Neural progenitor cell (in vitro differentiated cells): ENCODE results near the gene QSOX2. TPM values are rescaled to one million over a fixed set of nuclear protein-coding genes. Genes with fewer than 3 reads are reported as not detected.
A peak's percentile ranks its signal among the peaks of the same experiment; 100 is the strongest.

ENCODE experiments used
- DNase-seq: peaks from one replicate; pipeline ENCODE4 v3.0.0-alpha.2; 2016; ENCODE audit warnings: low spot score
- H2AFZ ChIP-seq: fragments of 200-600 bp; sonication (generic); replicated peaks from 2 replicates; pipeline ENCODE4 v1.6.1; 2016; ENCODE audit warnings: antibody characterized with exemption
- H3F3A ChIP-seq: fragments of 200-600 bp; sonication (generic); 2 replicates; pipeline ENCODE4 v1.6.1; 2016; ENCODE audit warnings: antibody characterized with exemption, low read depth
- H3K27ac ChIP-seq: fragments of 200-600 bp; sonication (generic); 2 replicates; pipeline ENCODE4 v1.5.1; 2016; ENCODE audit warnings: mild to moderate bottlenecking
- H3K27me3 ChIP-seq: fragments of 200-600 bp; sonication (generic); 2 replicates; pipeline ENCODE4 v1.6.1; 2016; ENCODE audit warnings: mild to moderate bottlenecking, moderate library complexity
- H3K36me3 ChIP-seq: fragments of 200-600 bp; sonication (generic); 2 replicates; pipeline ENCODE4 v1.5.1; 2016
- H3K4me1 ChIP-seq: fragments of 200-600 bp; sonication (generic); 2 replicates; pipeline ENCODE4 v1.6.1; 2016; ENCODE audit warnings: mixed run types
- H3K4me2 ChIP-seq: fragments of 200-600 bp; sonication (generic); 2 replicates; pipeline ENCODE4 v1.6.1; 2016
- H3K4me3 ChIP-seq: fragments of 200-600 bp; sonication (generic); 2 replicates; pipeline ENCODE4 v1.5.1; 2016
- H3K79me2 ChIP-seq: fragments of 200-600 bp; sonication (generic); 2 replicates; pipeline ENCODE4 v1.6.1; 2016; ENCODE audit warnings: low read depth
- H3K9ac ChIP-seq: fragments of 200-600 bp; sonication (generic); 2 replicates; pipeline ENCODE4 v1.6.1; 2016
- H3K9me3 ChIP-seq: fragments of 200-600 bp; sonication (generic); 2 replicates; pipeline ENCODE4 v1.5.1; 2016; ENCODE audit warnings: low read depth
- H4K20me1 ChIP-seq: fragments of 200-600 bp; sonication (generic); 2 replicates; pipeline ENCODE4 v1.6.1; 2016; ENCODE audit warnings: low read depth
- H3K27ac Mint-ChIP-seq: 3 replicates; pipeline ENCODE4 v1.8.0; 2021; ENCODE audit warnings: mixed read lengths
- H3K27me3 Mint-ChIP-seq: 2 replicates; pipeline ENCODE4 v1.8.0; 2022; ENCODE audit warnings: low read depth, mild to moderate bottlenecking, inconsistent platforms, moderate library complexity, mixed read lengths; ENCODE audit not compliant: insufficient read depth
- H3K36me3 Mint-ChIP-seq: 3 replicates; pipeline ENCODE4 v1.8.0; 2021; ENCODE audit warnings: mixed read lengths
- H3K4me1 Mint-ChIP-seq: 3 replicates; pipeline ENCODE4 v1.8.0; 2021; ENCODE audit warnings: mixed read lengths
- H3K4me3 Mint-ChIP-seq: 3 replicates; pipeline ENCODE4 v1.8.0; 2021; ENCODE audit warnings: mild to moderate bottlenecking, moderate library complexity, mixed read lengths
- H3K9me3 Mint-ChIP-seq: 3 replicates; pipeline ENCODE4 v1.8.0; 2020; ENCODE audit warnings: mixed read lengths
- CTCF ChIP-seq: fragments of 200-600 bp; sonication (generic); IDR thresholded peaks from 2 replicates; pipeline ENCODE4 v1.5.1; 2017; ENCODE audit warnings: antibody characterized with exemption, mild to moderate bottlenecking
- EZH2 ChIP-seq: fragments of 200-600 bp; sonication (generic); IDR thresholded peaks from 2 replicates; pipeline ENCODE4 v1.6.1; 2017; ENCODE audit warnings: antibody characterized with exemption, mild to moderate bottlenecking, moderate library complexity
- EZH2phosphoT487 ChIP-seq: fragments of 200-600 bp; sonication (generic); IDR thresholded peaks from 2 replicates; pipeline ENCODE4 v1.6.1; 2017; ENCODE audit warnings: antibody characterized with exemption
- total RNA-seq: library from RNA; depleted of rRNA; stranded (reverse); fragments of >200 nt; gene quantifications from 2 replicates; pipeline ENCODE4 v1.2.3, GENCODE V29; 2015; ENCODE audit warnings: low replicate concordance

QSOX2 gene
- total RNA-seq, 1 donor from 2014 or later: 17.1 TPM

GRCh38 chr9:136247947-136248637 lies 2.5 kb upstream of the QSOX2 start:
- H3K9me3 Mint-ChIP-seq: no peaks in the 10 kb centered on the region
- Histone ChIP-seq H3K27ac (no peak overlapping the region), H3F3A (peaks cover 13% of the 10 kb centered on the region), H3K9me3 (no peaks in the 10 kb centered on the region), H3K36me3 (no peaks in the 10 kb centered on the region), H3K27me3 (peaks cover 9% of the 10 kb centered on the region), H3K4me3 (no peak overlapping the region), H3K4me1 (peaks cover 26% of the 10 kb centered on the region), H3K9ac (no peak overlapping the region), H3K4me2 (no peak overlapping the region), H4K20me1 (peaks cover 22% of the 10 kb centered on the region), H2AFZ (peak overlapping the region; percentile 13), H3K79me2 (peaks cover 21% of the 10 kb centered on the region)
- H3K4me1 Mint-ChIP-seq: peaks cover 46% of the 10 kb centered on the region
- H3K27me3 Mint-ChIP-seq: peaks cover 17% of the 10 kb centered on the region
- peak; percentile 46 for DNase-seq
- no peaks in the 10 kb centered on the region for H3K36me3 Mint-ChIP-seq
- no peak overlapping the region for H3K27ac Mint-ChIP-seq
- TF ChIP-seq EZH2 (no peak), CTCF (no peak), EZH2phosphoT487 (no peak)
- peak overlapping the region; percentile 65 for H3K4me3 Mint-ChIP-seq

DNA sequence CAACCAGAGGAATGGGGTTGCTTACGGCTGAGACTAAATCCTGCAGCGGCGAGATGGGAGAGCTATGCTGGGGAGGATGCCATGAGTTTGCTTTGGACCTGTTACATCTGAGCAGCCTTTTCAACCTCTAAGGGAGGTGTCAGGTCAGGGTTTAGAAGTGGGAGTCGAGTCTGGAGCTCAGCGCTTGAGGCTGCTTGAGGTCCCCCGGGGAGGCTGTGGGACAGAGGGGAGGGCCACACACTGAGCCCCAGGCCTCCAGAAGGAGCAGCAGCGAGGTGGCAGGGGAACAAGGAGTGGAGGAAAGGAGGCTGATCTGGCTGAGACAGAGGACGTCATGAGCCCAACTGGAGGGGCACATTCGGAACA lies 1.9 kb upstream of the QSOX2 start:
- H3K9me3 ChIP-seq: no peaks in the 10 kb centered on the region
- Mint-ChIP-seq H3K9me3 (no peaks in the 10 kb centered on the region), H3K4me3 (peak overlapping the region; percentile 65), H3K27ac (peak overlapping the region; percentile 92), H3K36me3 (no peaks in the 10 kb centered on the region), H3K4me1 (peaks cover 50% of the 10 kb centered on the region), H3K27me3 (peaks cover 17% of the 10 kb centered on the region)
- H3K9ac ChIP-seq: no peak overlapping the region
- H2AFZ ChIP-seq: peak overlapping the region; percentile 13
- H3K27me3 ChIP-seq: peaks cover 9% of the 10 kb centered on the region
- H3K4me3 ChIP-seq: no peak overlapping the region
- H3F3A ChIP-seq: peaks cover 13% of the 10 kb centered on the region
- H3K79me2 ChIP-seq: peaks cover 27% of the 10 kb centered on the region
- H3K4me2 ChIP-seq: no peak overlapping the region
- peaks cover 28% of the 10 kb centered on the region for H4K20me1 ChIP-seq
- DNase-seq: no peak
- H3K36me3 ChIP-seq: no peaks in the 10 kb centered on the region
- no peak for TF ChIP-seq EZH2
- no peak for TF ChIP-seq CTCF
- TF ChIP-seq EZH2phosphoT487: no peak
- H3K4me1 ChIP-seq: peaks cover 26% of the 10 kb centered on the region
- no peak overlapping the region for H3K27ac ChIP-seq

GRCh38 chr9:136246849-136247550 lies 1.4 kb upstream of the QSOX2 start:
- TF ChIP-seq EZH2 (no peak), EZH2phosphoT487 (no peak), CTCF (no peak)
- H3K9me3 Mint-ChIP-seq: no peaks in the 10 kb centered on the region
- no peak overlapping the region for H2AFZ ChIP-seq
- no peaks in the 10 kb centered on the region for H3K36me3 Mint-ChIP-seq
- H3K4me2 ChIP-seq: no peak overlapping the region
- peaks cover 17% of the 10 kb centered on the region for H3K27me3 Mint-ChIP-seq
- peaks cover 50% of the 10 kb centered on the region for H3K4me1 Mint-ChIP-seq
- H4K20me1 ChIP-seq: peaks cover 33% of the 10 kb centered on the region
- peaks cover 9% of the 10 kb centered on the region for H3K27me3 ChIP-seq
- DNase-seq: no peak
- peaks cover 26% of the 10 kb centered on the region for H3K4me1 ChIP-seq
- H3K4me3 ChIP-seq: no peak overlapping the region
- H3K4me3 Mint-ChIP-seq: peak overlapping the region; percentile 65
- H3K36me3 ChIP-seq: no peaks in the 10 kb centered on the region
- H3K9me3 ChIP-seq: no peaks in the 10 kb centered on the region
- H3F3A ChIP-seq: peaks cover 13% of the 10 kb centered on the region
- H3K27ac ChIP-seq: no peak overlapping the region
- H3K27ac Mint-ChIP-seq: no peak overlapping the region
- no peak overlapping the region for H3K9ac ChIP-seq
- peaks cover 32% of the 10 kb centered on the region for H3K79me2 ChIP-seq
